Raji (cell line): ENCODE measurements around the gene NT5DC2.
A peak's percentile ranks its signal among the peaks of the same experiment; 100 is the strongest.

Source experiments
- POLR2A ChIP-seq: IDR thresholded peaks from 2 replicates; pipeline ENCODE4 v1.6.1; 2011; ENCODE audit warnings: low read depth, low read length, control low read depth; ENCODE audit not compliant: insufficient read depth

Gene NT5DC2

GRCh38 chr3:52533623-52534280 is at the start of gene NT5DC2:
NT5DC2 (minus strand) TSS chr3:52533857; CDS start chr3:52533737, 120 bp downstream.
- peak; percentile 40 for TF ChIP-seq POLR2A

- no peak for TF ChIP-seq POLR2A
Observed at GRCh38 chr3:52574056-52574965, 40.7 kb upstream of the NT5DC2 start.

GRCh38 chr3:52572221-52572620 is 38.6 kb upstream of the NT5DC2 start:
- TF ChIP-seq POLR2A, result no peak

GRCh38 chr3:52570076-52570475 is 36.4 kb upstream of the NT5DC2 start:
- no peak for TF ChIP-seq POLR2A

GRCh38 chr3:52568069-52568468 is 34.4 kb upstream of the NT5DC2 start:
- no peak for TF ChIP-seq POLR2A

- no peak for TF ChIP-seq POLR2A
Observed at GRCh38 chr3:52563984-52564383, 30.3 kb upstream of the NT5DC2 start.

GRCh38 chr3:52561028-52561747 is 27.5 kb upstream of the NT5DC2 start:
- no peak for TF ChIP-seq POLR2A

GRCh38 chr3:52558436-52558835 is 24.8 kb upstream of the NT5DC2 start:
- no peak for TF ChIP-seq POLR2A

- no peak for TF ChIP-seq POLR2A
Observed at GRCh38 chr3:52557011-52557960, 23.6 kb upstream of the NT5DC2 start.

- no peak for TF ChIP-seq POLR2A
Observed at GRCh38 chr3:52555056-52555455, 21.4 kb upstream of the NT5DC2 start.

GRCh38 chr3:52554026-52554755 is 20.5 kb upstream of the NT5DC2 start:
- no peak for TF ChIP-seq POLR2A

GRCh38 chr3:52552089-52552488 is 18.4 kb upstream of the NT5DC2 start:
- no peak for TF ChIP-seq POLR2A

GRCh38 chr3:52551118-52551517 is 17.5 kb upstream of the NT5DC2 start:
- TF ChIP-seq POLR2A, result no peak

GRCh38 chr3:52547143-52547542 is 13.5 kb upstream of the NT5DC2 start:
- no peak for TF ChIP-seq POLR2A
